Measurements from ENCODE around the gene LINGO1. TPM values are rescaled to one million over a fixed set of nuclear protein-coding genes. Genes with fewer than 3 reads are reported as not detected.

The LINGO1 gene
- total RNA-seq, 4 donors from 2014 or later: 0.42 to 4.4 (median 1.5) TPM

GRCh38 chr15:77627581-77627980, 5.1 kb downstream of the LINGO1 start:
- intact Hi-C loops (cut with DNase I; ENCODE audit: low total_unique reads): no loop called here
- whole genome bisulfite sequencing, 2 donors: 89 to 96% methylated on average over 2 of the region's 2 CpGs
- TF ChIP-seq POLR2A (IDR thresholded peaks at IDR 0.05): no peak
- no peak overlapping the region for H3K4me3 ChIP-seq (ENCODE audit: low read depth, poor library complexity, severe bottlenecking)
- no peak for DNase-seq (ENCODE audit: low spot score in 2 of 2)

- intact Hi-C loops (cut with DNase I; ENCODE audit: low total_unique reads): no loop called here
- WGBS, 2 donors: 74 to 76% methylated on average over 10 to 12 of the region's 12 CpGs
- TF ChIP-seq, protein P1, sequence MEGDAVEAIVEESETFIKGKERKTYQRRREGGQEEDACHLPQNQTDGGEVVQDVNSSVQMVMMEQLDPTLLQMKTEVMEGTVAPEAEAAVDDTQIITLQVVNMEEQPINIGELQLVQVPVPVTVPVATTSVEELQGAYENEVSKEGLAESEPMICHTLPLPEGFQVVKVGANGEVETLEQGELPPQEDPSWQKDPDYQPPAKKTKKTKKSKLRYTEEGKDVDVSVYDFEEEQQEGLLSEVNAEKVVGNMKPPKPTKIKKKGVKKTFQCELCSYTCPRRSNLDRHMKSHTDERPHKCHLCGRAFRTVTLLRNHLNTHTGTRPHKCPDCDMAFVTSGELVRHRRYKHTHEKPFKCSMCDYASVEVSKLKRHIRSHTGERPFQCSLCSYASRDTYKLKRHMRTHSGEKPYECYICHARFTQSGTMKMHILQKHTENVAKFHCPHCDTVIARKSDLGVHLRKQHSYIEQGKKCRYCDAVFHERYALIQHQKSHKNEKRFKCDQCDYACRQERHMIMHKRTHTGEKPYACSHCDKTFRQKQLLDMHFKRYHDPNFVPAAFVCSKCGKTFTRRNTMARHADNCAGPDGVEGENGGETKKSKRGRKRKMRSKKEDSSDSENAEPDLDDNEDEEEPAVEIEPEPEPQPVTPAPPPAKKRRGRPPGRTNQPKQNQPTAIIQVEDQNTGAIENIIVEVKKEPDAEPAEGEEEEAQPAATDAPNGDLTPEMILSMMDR (IDR thresholded peaks at IDR 0.05): no peak
- TF ChIP-seq POLR2A (IDR thresholded peaks at IDR 0.05): no peak
- no peak for DNase-seq (ENCODE audit: low spot score in 2 of 2)
- H3K4me3 ChIP-seq (ENCODE audit: low read depth, poor library complexity, severe bottlenecking): no peak overlapping the region
Observed at GRCh38 chr15:77627067-77627466, 5.6 kb downstream of the LINGO1 start.

DNA sequence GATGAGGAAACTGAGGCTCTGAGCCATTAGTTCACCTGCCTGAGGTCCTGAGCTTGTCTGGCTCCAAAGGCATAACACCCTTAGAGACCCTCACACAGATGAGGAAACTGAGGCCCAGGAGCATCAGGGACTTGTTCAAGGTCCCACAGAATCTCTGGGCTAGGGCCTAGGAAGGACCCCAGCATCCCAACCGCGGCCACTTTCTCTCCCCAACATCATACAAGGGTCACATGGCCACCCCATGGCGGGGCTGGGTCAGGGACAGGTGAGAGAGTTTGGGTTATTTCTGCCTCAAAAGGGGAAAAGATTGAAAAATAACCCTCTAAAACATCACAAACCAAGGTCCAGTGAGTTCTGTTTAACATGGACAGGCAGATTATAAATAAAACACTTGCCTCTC, 6.7 kb downstream of the LINGO1 start:
- H3K4me3 ChIP-seq (ENCODE audit: low read depth, poor library complexity, severe bottlenecking): no peak overlapping the region
- TF ChIP-seq, protein P1 (IDR thresholded peaks at IDR 0.05): no peak
- 90 to 91% methylated on average over 3 of the region's 3 CpGs for WGBS, 2 donors
- intact Hi-C loops (cut with DNase I; ENCODE audit: low total_unique reads): no loop called here
- no peak for DNase-seq (ENCODE audit: low spot score in 2 of 2)

- no peak for TF ChIP-seq POLR2A (IDR thresholded peaks at IDR 0.05)
- TF ChIP-seq, protein P1 (IDR thresholded peaks at IDR 0.05): no peak
- intact Hi-C loops (cut with DNase I; ENCODE audit: low total_unique reads): no loop called here
- 98 to 100% methylated on average over 3 of the region's 3 CpGs for WGBS, 2 donors
- DNase-seq (ENCODE audit: low spot score in 2 of 2): no peak
- H3K4me3 ChIP-seq (ENCODE audit: low read depth, poor library complexity, severe bottlenecking): no peak overlapping the region
Observed at GRCh38 chr15:77625376-77625775, 7.3 kb downstream of the LINGO1 start.

- no peak overlapping the region for H3K4me3 ChIP-seq (ENCODE audit: low read depth, poor library complexity, severe bottlenecking)
- no peak for DNase-seq (ENCODE audit: low spot score in 2 of 2)
- 72 to 80% methylated on average over 5 to 7 of the region's 7 CpGs for WGBS, 2 donors
- intact Hi-C loops (cut with DNase I; ENCODE audit: low total_unique reads): no loop called here
- TF ChIP-seq POLR2A (IDR thresholded peaks at IDR 0.05): no peak
- TF ChIP-seq, protein P1 (IDR thresholded peaks at IDR 0.05): no peak
Observed at GRCh38 chr15:77624868-77625267, 7.8 kb downstream of the LINGO1 start.

GRCh38 chr15:77623755-77624524, 8.8 kb downstream of the LINGO1 start:
- intact Hi-C loops (cut with DNase I; ENCODE audit: low total_unique reads): no loop called here
- TF ChIP-seq, protein P1 (IDR thresholded peaks at IDR 0.05): no peak
- no peak for TF ChIP-seq POLR2A (IDR thresholded peaks at IDR 0.05)
- H3K4me3 ChIP-seq (ENCODE audit: low read depth, poor library complexity, severe bottlenecking): no peak overlapping the region
- DNase-seq (ENCODE audit: low spot score in 2 of 2): no peak
- WGBS, 2 donors: 81 to 86% methylated on average over 11 of the region's 11 CpGs
